Measurements from ENCODE around the gene LCMT1.

The LCMT1 gene

GRCh38 chr16:25223964-25224363 lies 112.4 kb downstream of the LCMT1 start:
- Histone ChIP-seq H3K27me3 (replicated peaks; ENCODE audit: control insufficient read depth, insufficient read depth, low read length) (no peaks in the 10 kb centered on the region), H3K4me3 (replicated peaks; ENCODE audit: low read depth, low read length) (no peak overlapping the region), H3K36me3 (ENCODE audit: control insufficient read depth, insufficient read depth, low read length) (no peaks in the 10 kb centered on the region)
- no peak for DNase-seq (ENCODE audit: extremely low read depth, insufficient read length)
- no peak for TF ChIP-seq CTCF (IDR thresholded peaks at IDR 0.05; ENCODE audit: insufficient read depth, low read length, poor library complexity, severe bottlenecking)

- H3K4me3 ChIP-seq (replicated peaks; ENCODE audit: low read depth, low read length), result no peak overlapping the region
These were observed 113.3 kb downstream of the LCMT1 start for GRCh38 chr16:25224731-25225319.

More at GRCh38 chr16:25224731-25225319, 113.3 kb downstream of the LCMT1 start:
- no peak for DNase-seq (ENCODE audit: extremely low read depth, insufficient read length)
- no peaks in the 10 kb centered on the region for H3K27me3 ChIP-seq (replicated peaks; ENCODE audit: control insufficient read depth, insufficient read depth, low read length)
- H3K36me3 ChIP-seq (ENCODE audit: control insufficient read depth, insufficient read depth, low read length), result no peaks in the 10 kb centered on the region
- no peak for TF ChIP-seq CTCF (IDR thresholded peaks at IDR 0.05; ENCODE audit: insufficient read depth, low read length, poor library complexity, severe bottlenecking)
